Endothelial cell of umbilical vein (primary cell): ENCODE data around the gene EVI5.

Source experiments
- EZH2 ChIP-seq: IDR thresholded peaks from 2 replicates; pipeline ENCODE4 v1.6.1; 2012; ENCODE audit warnings: borderline replicate concordance, low read depth, mild to moderate bottlenecking, moderate library complexity, low read length, inconsistent platforms; ENCODE audit not compliant: severe bottlenecking
- FOS ChIP-seq: IDR thresholded peaks from 2 replicates; pipeline ENCODE4 v1.6.1; 2011; ENCODE audit warnings: mild to moderate bottlenecking, low read length, moderate library complexity, borderline replicate concordance; ENCODE audit not compliant: insufficient read depth
- GATA2 ChIP-seq: IDR thresholded peaks from 2 replicates; pipeline ENCODE4 v1.7.0; 2011; ENCODE audit warnings: low read depth, mild to moderate bottlenecking, moderate library complexity, mixed read lengths, low read length; ENCODE audit not compliant: insufficient read length, insufficient read depth
- JUN ChIP-seq: IDR thresholded peaks from 2 replicates; pipeline ENCODE4 v1.6.1; 2011; ENCODE audit warnings: borderline replicate concordance, low read depth; ENCODE audit not compliant: insufficient read length, insufficient read depth
- MYC ChIP-seq: IDR thresholded peaks from one replicate; pipeline ENCODE4 v1.6.1; 2011; ENCODE audit warnings: mild to moderate bottlenecking, low read depth, low read length
- POLR2A ChIP-seq: IDR thresholded peaks from 2 replicates; pipeline ENCODE4 v1.6.1; 2012; ENCODE audit warnings: low read depth, mild to moderate bottlenecking, control low read depth, low read length
- POLR2AphosphoS5 ChIP-seq: IDR thresholded peaks from 2 replicates; pipeline ENCODE4 v1.6.1; 2012; ENCODE audit warnings: low read depth, mild to moderate bottlenecking, control low read depth, low read length, moderate library complexity; ENCODE audit not compliant: insufficient read depth
- TF ChIP-seq, protein P1 (sequence below), 2 donors: IDR thresholded peaks; 1 replicate in 1 of 2; 2 replicates in 1 of 2; pipeline ENCODE4 v1.5.1; 2011; ENCODE audit warnings: low read length in 2 of 2, mild to moderate bottlenecking in 2 of 2, moderate library complexity in 2 of 2, control low read depth in 1 of 2, inconsistent platforms in 1 of 2, low read depth in 1 of 2; ENCODE audit not compliant: insufficient read depth in 1 of 2; ENCODE audit errors: extremely low read depth in 1 of 2
- TF ChIP-seq, protein P2 (sequence below): IDR thresholded peaks from 2 replicates; pipeline ENCODE4 v1.6.1; 2011; ENCODE audit not compliant: insufficient read depth, insufficient read length

DNA sequence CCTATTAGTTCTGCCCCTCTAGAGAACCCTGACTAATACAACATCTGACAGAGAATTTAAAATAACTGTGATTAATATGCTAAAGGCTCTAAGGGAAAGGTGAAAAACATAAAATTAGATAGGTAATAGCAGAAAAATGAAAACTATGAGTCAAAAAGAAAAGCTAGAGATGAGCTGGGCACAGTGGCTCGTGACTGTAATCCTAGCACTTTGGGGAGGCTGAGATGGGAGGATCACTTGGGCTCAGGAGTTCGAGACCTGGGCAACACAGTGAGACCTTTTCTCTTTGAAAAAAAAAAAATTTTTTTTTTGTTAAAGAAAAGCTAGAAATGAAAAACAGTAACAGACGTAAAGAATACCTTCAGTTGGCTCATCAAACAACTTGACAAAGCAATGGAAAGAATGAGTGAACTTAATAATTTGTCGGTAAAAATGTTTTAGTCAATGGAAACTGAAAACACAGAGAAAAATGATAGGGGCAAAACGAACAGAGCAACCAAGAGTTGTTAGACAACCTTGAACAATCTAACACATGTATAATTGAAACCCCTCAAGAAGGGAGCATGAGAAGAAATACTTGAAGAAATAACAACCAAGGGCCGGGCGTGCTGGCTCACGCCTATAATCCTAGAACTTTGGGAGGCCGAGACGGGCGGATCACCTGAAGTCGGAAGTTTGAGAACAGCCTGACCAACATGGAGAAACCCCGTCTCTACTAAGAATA, 165.3 kb downstream of the EVI5 start:
- TF ChIP-seq, protein P1, sequence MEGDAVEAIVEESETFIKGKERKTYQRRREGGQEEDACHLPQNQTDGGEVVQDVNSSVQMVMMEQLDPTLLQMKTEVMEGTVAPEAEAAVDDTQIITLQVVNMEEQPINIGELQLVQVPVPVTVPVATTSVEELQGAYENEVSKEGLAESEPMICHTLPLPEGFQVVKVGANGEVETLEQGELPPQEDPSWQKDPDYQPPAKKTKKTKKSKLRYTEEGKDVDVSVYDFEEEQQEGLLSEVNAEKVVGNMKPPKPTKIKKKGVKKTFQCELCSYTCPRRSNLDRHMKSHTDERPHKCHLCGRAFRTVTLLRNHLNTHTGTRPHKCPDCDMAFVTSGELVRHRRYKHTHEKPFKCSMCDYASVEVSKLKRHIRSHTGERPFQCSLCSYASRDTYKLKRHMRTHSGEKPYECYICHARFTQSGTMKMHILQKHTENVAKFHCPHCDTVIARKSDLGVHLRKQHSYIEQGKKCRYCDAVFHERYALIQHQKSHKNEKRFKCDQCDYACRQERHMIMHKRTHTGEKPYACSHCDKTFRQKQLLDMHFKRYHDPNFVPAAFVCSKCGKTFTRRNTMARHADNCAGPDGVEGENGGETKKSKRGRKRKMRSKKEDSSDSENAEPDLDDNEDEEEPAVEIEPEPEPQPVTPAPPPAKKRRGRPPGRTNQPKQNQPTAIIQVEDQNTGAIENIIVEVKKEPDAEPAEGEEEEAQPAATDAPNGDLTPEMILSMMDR (IDR thresholded peaks at IDR 0.05; ENCODE audit: extremely low read depth in 1 of 2, insufficient read depth in 1 of 2, low read depth in 1 of 2, low read length in 2 of 2): no peak
- TF ChIP-seq POLR2A (no peak), EZH2 (no peak), FOS (no peak), POLR2AphosphoS5 (no peak), MYC (no peak), GATA2 (no peak), JUN (no peak)
- TF ChIP-seq, protein P2, sequence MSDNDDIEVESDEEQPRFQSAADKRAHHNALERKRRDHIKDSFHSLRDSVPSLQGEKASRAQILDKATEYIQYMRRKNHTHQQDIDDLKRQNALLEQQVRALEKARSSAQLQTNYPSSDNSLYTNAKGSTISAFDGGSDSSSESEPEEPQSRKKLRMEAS: no peak
